ENCODE data around the gene LMLN.

Gene LMLN

DNA sequence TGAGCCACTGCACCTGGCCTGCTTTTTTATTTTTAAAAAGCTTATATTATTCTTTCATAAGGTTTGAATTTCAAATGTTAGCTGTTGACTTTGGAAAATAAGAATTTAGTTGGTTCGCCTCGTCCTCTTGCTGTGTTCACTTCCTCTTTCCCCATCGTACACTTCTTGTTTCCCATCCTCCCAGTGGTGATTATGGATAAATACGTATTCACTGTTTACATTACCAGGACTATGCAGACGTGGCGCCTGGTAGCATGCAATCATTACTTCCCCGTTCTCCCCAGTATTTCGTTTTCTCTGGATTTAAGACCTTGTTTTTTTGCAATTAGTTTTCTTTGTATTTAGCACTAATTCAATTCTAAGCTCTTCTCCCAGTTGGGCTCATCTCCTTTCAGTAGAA, 70.1 kb downstream of the LMLN start:
- Histone ChIP-seq H3K36me3 (no peaks in the 10 kb centered on the region), H3K4me3 (ENCODE audit: low read depth in 1 of 2, low read length in 1 of 2) (no peak overlapping the region), H3K27me3 (no peaks in the 10 kb centered on the region), H3K27ac (peak overlapping the region; percentile 13), H3K4me1 (ENCODE audit: control insufficient read depth in 1 of 2, insufficient read depth in 1 of 2, low read depth in 1 of 2, low read length in 1 of 2) (peaks cover 0 to 6% of the 10 kb centered on the region in 2 experiments), H3K9me3 (no peaks in the 10 kb centered on the region)
- TF ChIP-seq, protein P1, sequence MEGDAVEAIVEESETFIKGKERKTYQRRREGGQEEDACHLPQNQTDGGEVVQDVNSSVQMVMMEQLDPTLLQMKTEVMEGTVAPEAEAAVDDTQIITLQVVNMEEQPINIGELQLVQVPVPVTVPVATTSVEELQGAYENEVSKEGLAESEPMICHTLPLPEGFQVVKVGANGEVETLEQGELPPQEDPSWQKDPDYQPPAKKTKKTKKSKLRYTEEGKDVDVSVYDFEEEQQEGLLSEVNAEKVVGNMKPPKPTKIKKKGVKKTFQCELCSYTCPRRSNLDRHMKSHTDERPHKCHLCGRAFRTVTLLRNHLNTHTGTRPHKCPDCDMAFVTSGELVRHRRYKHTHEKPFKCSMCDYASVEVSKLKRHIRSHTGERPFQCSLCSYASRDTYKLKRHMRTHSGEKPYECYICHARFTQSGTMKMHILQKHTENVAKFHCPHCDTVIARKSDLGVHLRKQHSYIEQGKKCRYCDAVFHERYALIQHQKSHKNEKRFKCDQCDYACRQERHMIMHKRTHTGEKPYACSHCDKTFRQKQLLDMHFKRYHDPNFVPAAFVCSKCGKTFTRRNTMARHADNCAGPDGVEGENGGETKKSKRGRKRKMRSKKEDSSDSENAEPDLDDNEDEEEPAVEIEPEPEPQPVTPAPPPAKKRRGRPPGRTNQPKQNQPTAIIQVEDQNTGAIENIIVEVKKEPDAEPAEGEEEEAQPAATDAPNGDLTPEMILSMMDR (IDR thresholded peaks at IDR 0.05): no peak

DNA sequence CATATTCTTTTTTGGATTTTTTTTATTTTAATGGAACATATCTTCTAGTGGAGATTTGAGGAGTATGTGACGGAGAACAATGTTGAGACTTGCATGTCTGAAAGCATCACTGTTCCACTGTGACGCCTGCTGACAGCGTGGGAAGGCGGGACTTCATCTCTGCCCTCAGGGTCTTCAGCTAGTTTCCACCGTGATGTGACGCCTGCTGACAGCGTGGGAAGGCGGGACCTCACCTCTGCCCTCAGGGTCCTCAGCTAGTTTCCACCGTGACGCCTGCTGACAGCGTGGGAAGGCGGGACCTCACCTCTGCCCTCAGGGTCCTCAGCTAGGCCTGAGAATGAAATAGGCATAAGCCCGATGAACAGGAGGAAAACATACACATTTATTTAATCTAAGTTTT, 70.7 kb downstream of the LMLN start:
- TF ChIP-seq, protein P1 (IDR thresholded peaks at IDR 0.05): no peak
- Histone ChIP-seq H3K36me3 (no peaks in the 10 kb centered on the region), H3K27ac (no peak overlapping the region), H3K27me3 (no peaks in the 10 kb centered on the region), H3K4me3 (ENCODE audit: low read depth in 1 of 2, low read length in 1 of 2) (no peak overlapping the region), H3K9me3 (no peaks in the 10 kb centered on the region), H3K4me1 (ENCODE audit: control insufficient read depth in 1 of 2, insufficient read depth in 1 of 2, low read depth in 1 of 2, low read length in 1 of 2) (peaks cover 0 to 6% of the 10 kb centered on the region in 2 experiments)

DNA sequence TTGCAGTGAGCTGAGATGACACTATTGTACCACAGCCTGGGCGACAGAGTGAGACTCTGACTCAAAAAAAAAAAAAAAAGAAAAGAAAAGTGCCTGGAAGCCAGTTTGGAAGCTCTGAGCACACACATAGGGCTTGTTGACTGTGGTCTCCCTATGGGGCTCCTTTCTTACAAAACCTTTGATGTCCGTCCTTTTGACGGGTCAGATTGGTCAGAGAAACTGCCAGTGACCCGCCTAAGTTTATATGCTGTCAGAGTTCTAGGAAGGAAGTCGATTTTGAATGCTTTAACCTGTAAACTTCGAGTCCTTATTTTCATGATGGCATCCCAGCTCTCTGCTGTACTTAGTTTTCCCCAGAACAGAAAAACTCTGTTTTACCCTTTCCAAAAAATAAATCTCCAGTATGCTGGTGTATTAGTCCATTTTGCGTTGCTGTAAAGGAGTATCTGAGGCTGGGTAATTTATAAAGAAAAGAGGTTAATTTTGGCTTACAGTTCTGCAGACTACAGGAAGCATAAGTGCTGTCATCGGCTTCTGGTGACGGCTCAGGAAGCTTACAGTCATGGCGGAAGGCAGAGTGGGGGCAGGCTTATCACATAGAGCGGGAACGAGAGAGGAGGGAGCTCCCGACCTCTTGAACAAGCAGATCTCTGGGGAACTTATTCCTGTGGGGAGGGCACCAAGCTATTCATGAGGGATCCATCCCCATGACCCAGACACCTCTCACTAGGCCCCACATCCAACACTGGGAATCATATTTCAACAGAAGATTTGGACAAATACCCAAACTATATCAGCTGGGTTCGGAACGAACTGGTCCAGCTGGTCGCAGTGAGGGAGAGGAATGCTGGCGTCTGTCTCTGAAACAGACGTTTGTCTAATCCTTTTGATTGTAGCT, 72.3 kb downstream of the LMLN start:
- Histone ChIP-seq H3K36me3 (no peaks in the 10 kb centered on the region), H3K27me3 (no peaks in the 10 kb centered on the region), H3K9me3 (no peaks in the 10 kb centered on the region), H3K4me1 (ENCODE audit: control insufficient read depth in 1 of 2, insufficient read depth in 1 of 2, low read depth in 1 of 2, low read length in 1 of 2) (peaks cover 0 to 6% of the 10 kb centered on the region in 2 experiments), H3K27ac (no peak overlapping the region), H3K4me3 (ENCODE audit: low read depth in 1 of 2, low read length in 1 of 2) (no peak overlapping the region)
- TF ChIP-seq, protein P1 (IDR thresholded peaks at IDR 0.05): no peak

DNA sequence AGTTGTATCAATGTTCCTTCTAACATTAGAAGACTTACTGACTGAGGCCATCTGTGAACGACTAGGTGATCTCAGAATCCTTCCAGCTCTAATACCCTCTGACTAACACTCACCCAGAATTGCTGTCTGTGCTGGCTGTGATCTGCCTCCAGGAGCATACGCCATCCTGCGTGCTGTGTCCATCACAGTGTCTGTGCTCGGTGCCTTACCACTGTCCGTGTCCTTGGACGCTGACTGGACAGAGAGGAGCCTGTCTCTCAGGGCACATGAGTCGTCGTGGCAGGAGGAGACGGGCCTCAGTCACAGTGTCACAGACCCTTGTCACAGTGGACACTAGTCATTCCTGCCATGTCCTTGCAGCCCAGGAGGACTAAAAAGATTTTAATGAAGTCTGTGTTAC, 83.1 kb downstream of the LMLN start:
- no peaks in the 10 kb centered on the region for H3K4me1 ChIP-seq (ENCODE audit: control insufficient read depth in 1 of 2, insufficient read depth in 1 of 2, low read depth in 1 of 2, low read length in 1 of 2)
- H3K27me3 ChIP-seq: no peaks in the 10 kb centered on the region
- no peaks in the 10 kb centered on the region for H3K36me3 ChIP-seq
- no peak overlapping the region for H3K4me3 ChIP-seq (ENCODE audit: low read depth in 1 of 2, low read length in 1 of 2)
- no peak overlapping the region for H3K27ac ChIP-seq
- H3K9me3 ChIP-seq: no peaks in the 10 kb centered on the region
- TF ChIP-seq, protein P1 (IDR thresholded peaks at IDR 0.05): no peak

DNA sequence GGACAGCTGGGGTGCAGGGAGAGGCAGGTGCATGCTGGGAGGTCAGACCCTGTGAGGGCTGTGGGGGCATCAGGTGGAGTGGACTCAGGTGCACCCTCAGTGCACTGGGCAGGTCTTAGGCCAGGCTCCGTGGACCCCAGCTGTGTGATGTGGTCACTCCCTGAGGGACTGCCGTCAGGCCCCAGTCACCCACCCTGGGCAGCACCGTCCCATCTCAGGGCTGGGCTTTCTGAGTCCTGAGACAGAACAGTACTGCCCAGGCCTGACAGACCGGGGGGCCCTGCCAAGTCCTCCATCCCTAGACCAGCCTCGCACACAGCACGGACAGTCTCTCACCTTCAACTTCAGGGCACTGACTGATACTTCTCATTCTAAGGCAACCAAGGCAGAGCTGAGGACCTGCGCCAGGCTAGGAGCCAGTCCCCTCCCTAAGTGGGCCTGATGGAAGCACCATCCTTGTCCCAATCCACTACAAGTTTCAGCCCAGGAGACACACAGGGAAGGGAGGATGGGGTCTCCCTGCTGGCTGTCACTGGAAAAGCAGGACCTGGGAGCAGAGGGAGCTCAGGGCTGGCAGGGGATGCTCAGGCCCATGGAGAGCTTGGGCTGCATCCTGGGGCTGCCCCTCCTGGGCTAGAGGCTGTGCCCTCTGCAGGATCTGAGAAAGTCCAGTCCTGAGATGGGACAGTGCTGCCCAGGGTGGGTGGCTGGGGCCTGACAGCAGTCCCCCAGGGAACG, 86.3 kb downstream of the LMLN start:
- TF ChIP-seq, protein P1 (IDR thresholded peaks at IDR 0.05): no peak
- Histone ChIP-seq H3K4me3 (ENCODE audit: low read depth in 1 of 2, low read length in 1 of 2) (no peak overlapping the region), H3K27ac (no peak overlapping the region), H3K36me3 (no peaks in the 10 kb centered on the region), H3K27me3 (no peaks in the 10 kb centered on the region), H3K4me1 (ENCODE audit: control insufficient read depth in 1 of 2, insufficient read depth in 1 of 2, low read depth in 1 of 2, low read length in 1 of 2) (no peaks in the 10 kb centered on the region), H3K9me3 (no peaks in the 10 kb centered on the region)
